Measurements from ENCODE around the gene LHX6.

DNA sequence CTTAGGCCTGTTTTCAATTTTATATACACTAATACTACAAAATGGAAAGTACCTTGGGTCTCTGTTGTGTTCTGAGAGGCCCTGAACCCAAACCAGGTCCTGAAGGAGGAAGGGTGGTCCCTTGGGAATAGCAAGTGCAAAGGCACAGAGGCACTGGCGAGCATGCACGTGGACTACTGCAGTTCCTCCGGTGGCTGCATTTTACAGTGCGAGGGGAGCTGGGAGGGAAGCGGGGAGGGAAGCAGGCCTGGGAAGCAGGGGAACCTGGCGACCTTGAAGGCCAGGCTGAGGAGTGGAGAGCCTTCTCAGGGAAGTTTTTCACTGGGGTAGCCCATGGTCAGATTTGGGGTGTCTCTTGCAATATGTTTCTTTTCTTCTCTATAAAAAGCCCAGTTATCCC lies 35.1 kb downstream of the LHX6 start:
- TF ChIP-seq, protein P1, sequence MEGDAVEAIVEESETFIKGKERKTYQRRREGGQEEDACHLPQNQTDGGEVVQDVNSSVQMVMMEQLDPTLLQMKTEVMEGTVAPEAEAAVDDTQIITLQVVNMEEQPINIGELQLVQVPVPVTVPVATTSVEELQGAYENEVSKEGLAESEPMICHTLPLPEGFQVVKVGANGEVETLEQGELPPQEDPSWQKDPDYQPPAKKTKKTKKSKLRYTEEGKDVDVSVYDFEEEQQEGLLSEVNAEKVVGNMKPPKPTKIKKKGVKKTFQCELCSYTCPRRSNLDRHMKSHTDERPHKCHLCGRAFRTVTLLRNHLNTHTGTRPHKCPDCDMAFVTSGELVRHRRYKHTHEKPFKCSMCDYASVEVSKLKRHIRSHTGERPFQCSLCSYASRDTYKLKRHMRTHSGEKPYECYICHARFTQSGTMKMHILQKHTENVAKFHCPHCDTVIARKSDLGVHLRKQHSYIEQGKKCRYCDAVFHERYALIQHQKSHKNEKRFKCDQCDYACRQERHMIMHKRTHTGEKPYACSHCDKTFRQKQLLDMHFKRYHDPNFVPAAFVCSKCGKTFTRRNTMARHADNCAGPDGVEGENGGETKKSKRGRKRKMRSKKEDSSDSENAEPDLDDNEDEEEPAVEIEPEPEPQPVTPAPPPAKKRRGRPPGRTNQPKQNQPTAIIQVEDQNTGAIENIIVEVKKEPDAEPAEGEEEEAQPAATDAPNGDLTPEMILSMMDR (IDR thresholded peaks at IDR 0.05), result no peak
- no peak for TF ChIP-seq POLR2A (IDR thresholded peaks at IDR 0.05)
